NCI-H2227 (cell line): ENCODE measurements around the gene GYS1.

Experiments used
- DNase-seq: peaks from one replicate; lab custom pipeline; 2025; ENCODE audit not compliant: unreplicated experiment; lab: John Stamatoyannopoulos, UW

Gene GYS1

DNA sequence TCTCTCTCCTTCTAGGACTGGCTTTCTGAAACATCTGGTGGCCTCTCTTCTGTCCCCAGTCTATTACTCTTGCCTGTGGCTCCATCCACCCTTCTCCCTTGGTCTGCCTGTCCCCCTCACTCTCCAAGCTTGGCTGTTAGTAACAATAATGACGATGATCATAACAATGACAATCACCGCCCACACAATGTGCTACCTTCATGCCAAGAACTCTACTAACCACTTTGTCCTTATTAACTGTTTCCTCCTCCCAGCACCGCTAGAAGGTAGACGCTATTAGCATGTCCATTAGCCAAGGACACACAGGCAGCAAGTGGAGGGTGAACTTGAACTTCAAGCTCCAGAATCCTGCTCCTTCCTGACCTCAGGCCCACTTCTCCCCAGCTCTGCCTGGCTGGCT is 2.7 kb downstream of the GYS1 start:
- DNase-seq = no peak

DNA sequence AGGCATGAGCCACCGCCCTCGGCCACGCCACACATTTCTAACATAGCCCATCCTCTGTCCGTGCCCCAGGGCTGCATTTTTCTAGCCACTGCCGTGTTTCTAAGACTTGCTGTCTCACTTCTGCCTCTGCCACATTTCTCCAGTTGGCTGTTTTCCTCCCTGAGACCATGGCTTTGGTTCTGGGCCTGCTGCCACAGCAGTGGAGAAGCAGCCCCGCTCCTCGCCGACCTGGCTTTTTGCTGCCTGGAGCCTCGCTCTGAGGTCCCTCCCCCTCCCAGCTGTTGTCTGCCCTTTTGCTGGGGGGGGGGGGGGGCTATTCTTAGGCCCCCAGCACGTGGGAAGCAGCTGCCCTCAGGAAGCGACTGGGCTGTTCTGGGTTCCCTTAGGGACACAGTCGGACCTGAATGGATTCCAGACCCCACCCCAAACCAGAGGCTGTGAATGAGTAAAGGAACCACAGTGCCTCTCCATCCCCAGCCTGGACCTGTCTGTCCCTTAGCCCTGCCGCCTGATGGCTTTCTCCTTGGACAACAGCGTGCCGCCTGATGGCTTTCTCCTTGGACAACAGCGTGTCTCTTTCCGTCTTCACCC is 3.3 kb downstream of the GYS1 start:
- DNase-seq = no peak

DNA sequence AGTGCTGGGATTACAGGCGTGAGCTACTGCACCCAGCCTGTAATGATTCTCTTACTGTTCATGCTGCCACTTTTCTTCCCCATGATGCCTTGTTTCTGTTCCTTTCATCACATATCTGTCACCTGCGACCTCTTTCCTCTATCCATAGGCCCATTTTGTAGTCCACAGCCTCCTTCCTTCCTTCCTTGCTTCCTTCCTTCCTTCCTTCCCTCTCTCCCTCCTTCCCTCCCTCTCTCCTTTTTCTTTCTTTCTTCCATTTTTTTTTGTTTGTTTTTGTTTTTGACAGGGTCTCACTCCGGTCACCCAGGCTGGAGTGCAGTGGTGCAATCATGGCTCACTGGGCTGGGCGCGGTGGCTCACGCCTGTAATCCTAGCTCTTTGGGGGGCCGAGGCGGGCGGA is 4.2 kb downstream of the GYS1 start:
- no peak for DNase-seq

DNA sequence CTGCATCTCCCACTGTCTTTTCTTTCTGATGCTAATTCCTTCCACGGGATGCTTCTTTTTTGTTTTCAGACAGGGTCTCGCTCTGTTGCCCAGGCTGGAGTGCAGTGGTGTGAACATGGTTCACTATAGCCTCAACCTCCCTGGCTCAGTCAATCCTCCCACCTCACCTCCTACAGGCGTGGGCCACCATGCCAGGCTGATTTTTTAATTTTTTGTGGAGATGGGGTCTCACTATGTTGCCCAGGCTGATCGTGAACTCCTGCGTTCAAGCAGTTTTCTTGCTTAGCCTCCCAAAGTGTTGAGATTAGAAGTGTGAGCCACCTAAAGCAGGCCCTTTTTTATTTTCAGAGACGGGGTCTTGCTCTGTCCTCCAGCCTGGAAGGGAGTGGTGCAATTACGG is 4.8 kb downstream of the GYS1 start:
- DNase-seq = no peak

DNA sequence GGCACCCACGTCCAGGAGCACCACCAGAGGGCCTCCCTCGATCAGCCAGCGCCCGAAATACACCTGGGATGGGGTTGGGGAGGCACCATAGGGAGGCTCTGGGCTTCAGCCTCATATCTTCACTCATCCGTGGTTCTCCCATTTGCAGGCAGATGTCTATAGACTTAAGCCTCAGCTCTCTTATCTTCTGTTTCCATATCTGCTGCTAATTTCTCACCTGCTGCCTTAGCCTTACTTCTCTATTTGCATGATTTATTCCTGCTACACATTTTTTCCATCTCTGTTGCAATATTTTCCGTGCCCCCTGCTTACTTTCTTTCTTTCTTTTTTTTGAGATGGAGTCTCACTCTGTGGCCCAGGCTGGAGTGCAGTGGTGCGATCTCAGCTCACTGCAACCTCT is 5.8 kb downstream of the GYS1 start:
- no peak for DNase-seq

DNA sequence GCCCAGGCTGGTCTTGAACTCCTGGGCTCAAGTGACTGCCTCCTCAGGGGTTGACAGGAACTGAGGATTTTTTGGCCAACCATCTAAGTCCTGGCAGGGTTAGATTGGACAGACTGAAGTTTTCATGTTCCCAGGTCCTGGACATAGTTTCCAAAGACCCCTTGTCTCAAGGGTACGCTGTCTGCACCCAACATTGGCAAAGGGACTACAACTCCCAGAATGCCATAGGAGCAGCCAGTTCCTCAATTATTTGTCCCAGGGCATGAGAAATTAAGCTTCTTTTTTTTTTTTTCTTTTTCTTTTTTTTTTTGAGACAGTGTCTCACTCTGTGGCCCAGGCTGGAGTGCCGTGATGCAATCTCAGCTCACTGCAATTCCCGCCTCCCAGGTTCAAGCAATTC is 6.9 kb downstream of the GYS1 start:
- DNase-seq = no peak

DNA sequence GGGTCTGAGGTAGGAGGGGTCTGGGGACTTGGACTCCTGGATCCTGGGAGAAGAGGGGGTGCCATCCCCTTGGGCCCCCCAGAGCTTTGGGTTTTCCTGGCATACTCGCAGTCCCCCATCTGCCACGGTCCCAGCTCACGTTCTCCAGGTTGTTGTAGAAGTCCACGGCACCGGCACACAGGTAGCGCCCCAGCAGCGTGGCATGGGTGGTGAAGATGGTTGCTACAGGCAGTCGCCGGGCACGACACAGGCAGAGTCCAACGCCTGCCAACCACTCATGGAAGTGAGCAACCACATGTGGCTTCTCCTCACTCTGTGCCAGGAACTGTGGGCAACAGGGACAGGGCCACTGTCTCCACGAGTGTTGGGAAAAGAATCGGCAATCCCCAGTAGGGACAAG is 7.4 kb downstream of the GYS1 start:
- no peak for DNase-seq

DNA sequence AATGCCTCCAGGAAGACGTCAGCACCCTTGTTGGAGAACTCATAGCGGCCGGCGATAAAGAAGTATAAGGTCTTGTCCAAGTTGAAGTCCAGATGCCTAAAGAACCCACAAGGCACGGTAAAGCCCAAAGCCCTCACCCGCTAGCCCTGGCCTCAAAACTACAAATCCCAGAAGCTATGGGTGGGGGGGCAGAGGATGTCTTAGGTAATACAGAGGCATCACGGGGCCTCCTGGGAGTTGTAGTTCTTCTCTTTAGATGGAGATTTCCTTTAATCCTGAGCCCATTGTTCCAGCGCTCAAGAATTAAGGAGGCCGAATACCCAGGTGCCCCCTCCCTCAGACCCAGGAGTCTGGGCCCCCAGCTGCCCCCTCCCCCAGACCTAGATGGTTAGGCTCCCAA is 10.8 kb downstream of the GYS1 start:
- DNase-seq = no peak

DNA sequence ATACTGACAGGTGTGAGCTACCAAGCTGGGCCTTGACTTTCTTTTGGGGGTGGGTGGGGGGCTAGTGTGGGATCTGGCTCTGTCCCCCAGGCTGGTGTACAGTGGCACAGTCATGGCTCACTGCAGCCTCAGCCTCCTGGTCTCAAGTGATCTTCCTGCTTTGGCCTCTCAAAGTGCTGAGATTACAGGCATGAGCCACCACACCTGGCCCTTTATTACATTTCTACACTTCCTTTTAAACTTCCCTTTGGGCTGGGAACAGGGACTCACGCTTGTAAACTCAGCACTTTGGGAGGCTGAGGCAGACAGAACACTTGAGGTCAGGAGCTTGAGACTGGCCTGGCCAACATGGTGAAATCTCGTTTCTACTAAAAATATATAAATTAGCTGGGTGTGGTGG is 16.0 kb downstream of the GYS1 start:
- DNase-seq = no peak

DNA sequence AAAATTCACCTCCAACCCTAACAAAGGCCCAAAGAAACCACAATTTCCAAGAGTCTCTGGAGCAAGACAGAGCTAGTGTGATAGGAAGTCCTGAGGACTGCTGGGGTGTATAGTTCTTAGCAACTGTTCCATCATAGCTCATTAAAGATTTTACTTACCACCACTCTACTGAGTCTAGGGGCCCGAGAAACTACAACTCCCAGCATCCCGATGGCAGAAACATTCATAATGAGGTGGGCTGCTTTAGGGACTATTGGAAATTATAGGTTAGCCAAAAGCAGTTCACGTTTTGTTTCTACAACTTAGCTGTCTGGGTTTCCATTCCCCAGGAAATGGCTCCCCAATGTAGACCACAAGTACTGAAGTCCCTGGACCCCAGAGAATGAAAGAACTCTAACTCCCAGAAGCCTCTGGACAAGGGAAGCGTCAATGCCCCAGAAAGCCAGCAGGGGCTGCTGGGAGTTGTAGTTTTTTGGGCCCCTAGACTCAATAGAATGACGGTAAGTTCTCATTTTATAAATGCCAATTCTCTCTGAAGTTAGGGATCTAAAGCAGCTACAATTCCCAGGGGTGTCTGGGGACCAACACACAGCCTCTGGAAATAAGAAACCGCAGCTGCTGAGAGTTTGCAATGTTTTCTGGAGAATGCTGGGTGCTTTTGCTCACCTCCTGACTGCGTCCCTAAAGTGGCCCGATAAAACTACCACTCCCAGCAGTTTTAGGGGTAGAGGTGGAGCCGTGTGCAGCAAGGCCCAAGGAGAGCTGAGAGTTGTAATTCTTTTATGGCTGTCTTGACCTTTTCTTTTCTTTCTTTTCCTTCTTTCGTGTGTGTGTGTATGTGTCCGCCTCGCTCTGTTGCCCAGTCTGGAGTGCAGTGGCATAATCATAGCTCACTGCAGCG is 16.9 kb downstream of the GYS1 start:
- DNase-seq = peak; percentile 49

DNA sequence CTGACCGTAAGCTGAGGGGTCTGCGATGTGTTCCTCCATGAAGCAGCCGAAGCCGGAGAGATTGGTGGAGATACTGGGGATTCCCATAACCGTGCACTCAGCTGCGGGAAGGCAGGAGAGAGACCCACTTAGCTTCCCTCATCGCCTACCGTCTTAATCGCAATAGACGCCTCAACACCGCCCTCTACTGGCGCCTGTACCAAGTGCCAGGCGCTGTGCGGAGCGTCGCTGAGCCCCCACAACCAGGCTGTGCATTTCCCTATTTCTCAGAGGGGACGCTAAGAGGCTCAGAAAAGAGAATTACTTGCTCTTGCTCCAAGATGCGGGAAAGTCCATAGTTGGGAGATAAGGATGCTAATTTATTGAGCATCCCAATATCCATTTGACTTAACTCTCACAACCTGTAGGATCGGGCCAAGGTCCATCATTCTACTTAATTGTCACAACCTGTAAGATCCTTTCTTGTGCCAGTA is 22.1 kb downstream of the GYS1 start:
- no peak for DNase-seq

DNA sequence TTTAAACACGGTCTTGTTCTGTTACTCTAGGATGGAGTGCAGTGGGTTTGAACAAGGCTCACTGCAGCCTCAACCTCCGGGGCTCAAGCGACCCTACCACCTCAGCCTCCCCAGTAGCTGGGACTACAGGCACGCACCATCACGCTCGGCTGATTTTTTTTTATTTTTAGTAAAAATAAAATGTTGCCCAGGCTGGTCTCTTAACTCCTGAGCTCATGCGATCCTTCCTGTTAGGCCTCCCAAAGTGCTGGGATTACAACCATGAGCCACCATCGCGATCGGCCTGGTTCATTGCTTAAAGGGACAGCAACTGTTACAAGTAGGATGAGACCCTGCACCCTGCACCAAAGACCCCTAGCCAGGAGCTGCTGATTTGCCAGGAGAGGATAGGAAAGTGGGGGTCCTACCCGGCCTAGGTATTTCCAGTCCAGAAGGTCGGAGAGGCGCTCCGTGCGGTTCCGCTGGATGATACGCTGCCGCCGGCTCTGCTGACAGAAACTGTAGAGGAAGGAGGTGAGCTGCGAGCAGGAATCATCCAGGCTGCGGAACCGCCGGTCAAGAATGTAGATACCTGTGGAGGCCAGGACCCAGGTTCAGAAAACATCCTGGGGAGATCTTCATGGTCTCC is 22.9 kb downstream of the GYS1 start:
- DNase-seq = no peak

DNA sequence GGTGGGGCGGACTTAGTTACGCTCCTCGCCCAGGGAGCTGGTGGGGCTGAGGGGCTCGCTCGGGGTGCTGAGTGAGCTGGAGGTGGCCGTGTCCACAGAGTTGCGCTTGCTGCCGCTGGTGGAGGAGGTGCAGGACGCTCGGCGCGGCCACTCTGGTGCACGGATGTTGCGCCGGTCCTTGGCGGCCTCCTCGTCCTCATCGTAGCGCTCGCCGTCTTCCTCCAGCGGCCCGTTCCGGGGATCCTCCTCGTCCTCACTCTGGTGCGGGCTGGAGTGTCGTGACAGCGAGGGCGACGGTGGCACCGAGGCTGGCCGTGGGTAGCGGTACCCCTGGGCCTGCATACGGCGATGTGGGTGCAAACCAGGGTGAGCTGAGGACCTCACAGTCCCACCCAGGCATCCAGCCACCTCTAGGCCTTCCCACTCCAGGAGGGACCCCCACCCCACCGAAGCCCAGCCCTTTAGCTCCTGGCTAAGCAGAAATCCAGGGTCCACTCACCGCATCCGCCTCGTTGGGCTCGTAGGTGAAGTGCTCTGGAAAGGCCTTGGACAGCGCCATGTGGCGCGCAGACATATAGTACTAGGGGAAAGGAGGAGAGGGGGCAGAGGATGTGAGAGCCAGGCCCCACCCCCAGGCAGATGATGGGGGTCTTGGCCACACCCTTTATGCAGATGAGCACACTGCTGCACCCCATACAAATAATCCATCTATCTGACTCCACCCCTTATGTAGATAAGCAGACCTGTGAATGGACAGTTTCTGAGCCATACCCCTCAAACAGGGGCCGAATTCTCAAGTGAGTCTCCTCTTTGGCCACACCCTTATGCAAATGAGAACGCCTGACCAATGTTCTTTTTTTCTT is 23.6 kb downstream of the GYS1 start:
- DNase-seq = no peak

DNA sequence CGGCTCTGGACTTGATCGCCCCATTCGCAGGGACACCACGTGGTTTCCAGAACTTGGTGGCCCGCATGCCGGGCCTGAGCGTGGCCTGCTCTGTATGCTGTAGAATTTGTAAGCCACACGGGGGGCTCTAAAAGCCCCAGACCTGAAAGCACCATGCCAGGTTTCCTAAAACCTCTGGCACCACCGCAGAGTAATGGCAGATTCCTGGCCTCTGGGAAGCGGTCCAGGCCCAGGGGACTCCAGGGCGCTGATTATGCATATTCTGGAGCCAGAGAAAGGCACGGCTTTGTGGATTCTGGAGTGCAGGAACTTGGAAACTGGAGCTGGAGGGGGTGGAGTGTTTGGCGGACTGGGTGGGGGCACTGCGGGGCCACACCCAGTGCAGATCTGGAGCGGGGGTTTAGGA is 24.3 kb downstream of the GYS1 start:
- no peak for DNase-seq

DNA sequence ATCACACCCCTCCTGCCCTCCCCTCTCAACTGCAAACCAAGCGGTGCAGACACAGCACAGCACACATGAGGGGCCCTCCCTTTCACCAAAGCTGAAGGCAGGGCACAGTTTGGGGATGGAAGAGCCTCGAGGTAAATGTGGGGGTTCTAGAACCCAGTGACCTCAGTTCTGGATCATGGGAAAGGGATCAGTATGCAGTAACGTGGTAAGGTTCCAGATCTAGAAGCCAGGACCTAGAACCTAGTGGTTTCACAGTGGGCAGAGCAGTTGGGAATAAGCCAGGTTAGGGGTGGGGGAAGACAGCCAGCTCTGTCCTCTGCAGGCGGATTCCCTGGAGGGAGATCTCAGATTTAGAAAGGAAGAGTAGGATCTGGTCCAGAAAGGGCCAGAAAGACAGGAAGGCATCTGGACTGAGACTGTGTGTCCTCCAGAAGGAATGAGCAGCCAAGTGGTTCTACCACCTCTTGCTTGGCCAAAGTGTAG is 24.9 kb downstream of the GYS1 start:
- DNase-seq = no peak

DNA sequence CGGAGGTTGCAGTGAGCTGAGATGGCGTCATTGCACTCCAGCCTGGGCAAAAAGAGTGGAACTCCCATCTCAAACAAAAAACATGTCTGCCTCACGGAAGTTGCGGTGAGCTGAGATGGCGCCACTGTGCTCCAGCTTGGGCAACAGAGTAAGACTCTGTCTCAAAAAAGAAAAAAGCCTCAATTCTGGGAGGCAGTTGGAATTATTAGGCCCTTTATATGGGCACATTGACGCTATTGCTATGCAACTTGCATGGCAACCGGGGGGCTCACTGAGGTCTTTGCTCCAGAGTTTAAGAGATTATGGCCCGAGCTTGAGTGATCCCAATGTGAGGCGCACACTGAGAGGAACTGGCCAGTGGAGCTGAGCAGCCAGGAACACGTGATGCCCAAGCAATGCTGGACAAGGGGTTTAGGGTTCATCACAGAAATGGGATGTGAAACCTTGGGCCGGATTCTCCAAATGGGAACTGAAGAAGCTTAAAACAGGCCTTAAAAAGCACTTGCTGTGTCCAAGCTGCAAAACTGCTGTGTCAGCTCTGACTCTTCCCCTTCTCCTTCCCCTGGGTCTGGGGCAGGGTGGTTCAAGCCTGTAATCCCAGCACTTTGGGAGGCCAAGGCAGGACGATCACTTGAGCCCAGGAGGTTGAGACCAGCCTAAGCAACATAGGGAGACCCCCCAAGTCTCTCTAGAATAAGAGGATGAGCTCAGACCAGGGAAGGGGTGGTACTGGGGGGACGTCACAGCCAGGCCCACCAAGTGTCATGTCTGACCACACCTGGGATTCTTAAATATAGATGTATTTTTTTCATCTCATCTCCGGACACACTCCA is 25.5 kb downstream of the GYS1 start:
- DNase-seq = no peak

DNA sequence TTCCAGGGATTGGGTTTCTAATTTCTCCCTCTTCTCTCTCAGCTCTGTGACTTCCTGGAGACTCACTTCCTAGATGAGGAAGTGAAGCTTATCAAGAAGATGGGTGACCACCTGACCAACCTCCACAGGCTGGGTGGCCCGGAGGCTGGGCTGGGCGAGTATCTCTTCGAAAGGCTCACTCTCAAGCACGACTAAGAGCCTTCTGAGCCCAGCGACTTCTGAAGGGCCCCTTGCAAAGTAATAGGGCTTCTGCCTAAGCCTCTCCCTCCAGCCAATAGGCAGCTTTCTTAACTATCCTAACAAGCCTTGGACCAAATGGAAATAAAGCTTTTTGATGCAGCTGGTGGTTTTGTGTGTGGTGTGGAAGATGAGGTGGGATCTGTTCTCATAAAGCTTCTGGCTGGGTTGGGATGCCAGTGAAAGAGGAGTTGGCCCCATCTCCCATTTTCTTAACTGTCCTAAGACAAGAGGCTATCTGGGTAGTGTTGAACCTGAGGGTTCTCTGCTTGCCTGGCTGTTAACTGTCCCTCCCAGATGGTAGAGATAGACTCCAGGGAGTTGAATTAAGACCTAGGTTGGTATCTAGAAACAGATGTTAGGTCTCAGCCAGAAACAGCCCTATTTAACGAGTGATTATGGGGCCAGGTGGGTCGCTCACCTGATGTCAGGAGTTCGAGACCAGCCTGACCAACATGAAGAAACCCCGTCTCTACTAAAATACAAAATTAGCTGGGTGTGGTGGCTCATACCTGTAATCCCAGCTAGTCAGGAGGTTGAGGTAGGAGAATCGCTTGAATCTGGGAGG is 26.4 kb downstream of the GYS1 start:
- no peak for DNase-seq

DNA sequence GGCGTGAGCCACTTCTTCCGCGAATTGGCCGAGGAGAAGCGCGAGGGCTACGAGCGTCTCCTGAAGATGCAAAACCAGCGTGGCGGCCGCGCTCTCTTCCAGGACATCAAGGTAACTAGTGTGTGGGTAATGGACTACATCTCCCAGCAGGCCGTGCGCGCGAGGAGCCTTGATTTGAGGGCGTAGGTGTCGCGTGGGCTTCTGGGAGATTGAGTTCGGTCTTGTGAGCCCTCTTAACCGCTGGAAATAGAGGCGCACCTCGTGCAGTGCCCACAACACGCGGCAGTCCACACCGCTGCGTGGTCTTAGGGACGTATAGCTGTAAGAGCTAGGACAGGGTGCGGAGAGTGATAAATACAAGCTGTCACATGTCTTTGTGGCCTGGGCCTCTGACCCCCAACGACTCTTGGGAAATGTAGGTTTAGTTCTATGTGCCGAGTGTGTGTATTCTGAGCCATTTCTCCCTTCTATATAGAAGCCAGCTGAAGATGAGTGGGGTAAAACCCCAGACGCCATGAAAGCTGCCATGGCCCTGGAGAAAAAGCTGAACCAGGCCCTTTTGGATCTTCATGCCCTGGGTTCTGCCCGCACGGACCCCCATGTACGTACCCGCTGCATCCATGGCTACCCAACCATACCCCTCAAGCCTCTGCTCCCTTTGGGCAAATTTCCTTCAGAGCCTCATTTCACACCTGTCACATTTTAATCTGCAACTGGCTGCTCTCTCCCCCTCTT is 27.1 kb downstream of the GYS1 start:
- peak; percentile 89 for DNase-seq
